Liver (tissue), 9 donors: Measurements from ENCODE around the gene TPRKB. TPM values are rescaled to one million over a fixed set of nuclear protein-coding genes. Genes with fewer than 3 reads are reported as not detected.
"Not testable (repeated sequence)": the region's sequence is repeated elsewhere in the genome, so short reads cannot be mapped to it uniquely, and the experiment has no call there.

Experiments
- DNase-seq: peaks from one replicate; pipeline ENCODE4 v3.0.0-alpha.2; 2017; ENCODE audit warnings: low spot score
- H3K27ac ChIP-seq, 2 donors: one replicate each; pipeline ENCODE4 v1.7.0; 2013; ENCODE audit warnings: inconsistent platforms in 2 of 2, low read length in 2 of 2, control low read depth in 1 of 2, low read depth in 1 of 2, mild to moderate bottlenecking in 1 of 2
- H3K27me3 ChIP-seq, 4 donors: one replicate each; pipeline versions ENCODE4 v1.6.1 to v1.7.0; 2013; ENCODE audit warnings: low read length in 3 of 4, inconsistent platforms in 1 of 4, mild to moderate bottlenecking in 1 of 4, moderate library complexity in 1 of 4; ENCODE audit not compliant: control insufficient read depth in 4 of 4, insufficient read depth in 4 of 4
- H3K36me3 ChIP-seq, 4 donors: one replicate each; pipeline versions ENCODE4 v1.6.1 to v1.7.0; 2013; ENCODE audit warnings: low read length in 3 of 4, mild to moderate bottlenecking in 3 of 4, low read depth in 1 of 4, moderate library complexity in 1 of 4; ENCODE audit not compliant: control insufficient read depth in 4 of 4, insufficient read depth in 3 of 4
- H3K4me1 ChIP-seq, 4 donors: one replicate each; pipeline versions ENCODE4 v1.6.1 to v1.7.0; 2013; ENCODE audit warnings: low read length in 3 of 4, mild to moderate bottlenecking in 3 of 4, moderate library complexity in 1 of 4; ENCODE audit not compliant: control insufficient read depth in 4 of 4, insufficient read depth in 4 of 4
- H3K4me3 ChIP-seq, 3 donors: one replicate each; pipeline versions ENCODE4 v1.6.1 to v1.7.0; 2013; ENCODE audit warnings: low read length in 3 of 3, control low read depth in 1 of 3, low read depth in 1 of 3, mild to moderate bottlenecking in 1 of 3
- H3K9ac ChIP-seq, 2 donors: one replicate each; pipeline ENCODE4 v1.7.0; 2013; ENCODE audit warnings: low read length in 2 of 2, mild to moderate bottlenecking in 2 of 2, moderate library complexity in 2 of 2, control low read depth in 1 of 2, low read depth in 1 of 2
- H3K9me3 ChIP-seq, 4 donors: one replicate each; pipeline versions ENCODE4 v1.6.1 to v1.7.0; 2013; ENCODE audit warnings: low read length in 3 of 4; ENCODE audit not compliant: control insufficient read depth in 4 of 4
- RAD21 ChIP-seq, 2 donors: IDR thresholded peaks; 2 replicates each; pipeline ENCODE4 v1.6.1; 2016; ENCODE audit warnings: antibody characterized with exemption in 2 of 2, mild to moderate bottlenecking in 2 of 2
- WGBS: extraction: QIAGEN DNeasy Blood & Tissue Kit; methylation state at CpG from one replicate; pipeline ENCODE4 v1.1.7; 2013; 5-methylcytosine and 5-hydroxymethylcytosine counted together
- polyA plus RNA-seq, 2 donors: library from polyadenylated mRNA; stranded (reverse) in 1 of 2; unstranded in 1 of 2; fragments of 200-250 nt in 1 of 2; fragments of >200 nt in 1 of 2; fragmentation: Nextera tagmentation in 1 of 2; extraction: Ambion mirVana in 1 of 2; gene quantifications; one replicate each; pipeline versions ENCODE4 v1.2.1 to v1.2.3, GENCODE V29; 2013 to 2015
- total RNA-seq, 2 donors: library from RNA; depleted of rRNA; stranded (reverse); fragments of >200 nt; gene quantifications; one replicate each; pipeline ENCODE4 v1.2.3, GENCODE V29; 2014
- TF ChIP-seq, protein P1 (sequence below): fragments of 150-350 bp; IDR thresholded peaks from 2 replicates; pipeline ENCODE4 v1.5.1; 2017; ENCODE audit warnings: improper control_type of control experiment, low read depth, low read length; ENCODE audit not compliant: missing input control
- donor health status: healthy.
- donor health status: healthy.
- donor health status: healthy.
- donor health status: healthy.
- donor health status: healthy.

TPRKB gene
- total and polyA plus RNA-seq, 4 donors, result 16.2 to 27.7 (median 17.0) TPM

DNA sequence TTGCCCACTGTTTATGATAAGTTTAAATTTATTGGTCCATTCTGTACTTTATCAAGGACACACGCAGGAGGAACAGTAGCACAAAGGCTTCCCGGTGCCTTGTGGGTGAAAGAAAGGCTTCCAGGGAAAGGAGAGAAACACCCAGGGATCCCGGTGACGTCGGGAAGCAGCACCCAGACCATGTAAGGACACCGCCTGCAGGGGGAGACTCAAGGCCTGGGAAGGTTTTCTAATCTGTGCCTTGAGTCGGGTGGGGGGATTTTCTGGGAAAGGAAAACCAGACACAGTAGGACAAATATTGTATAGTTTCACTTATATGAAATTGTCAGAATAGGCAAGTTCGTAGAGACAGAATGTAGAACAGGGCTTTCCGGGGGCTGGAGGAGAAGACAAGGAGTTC, 52.2 kb downstream of the TPRKB start:
- TF ChIP-seq RAD21 (IDR thresholded peaks at IDR 0.05), result peak; percentile 8 to 46
- H3K27ac ChIP-seq, H3K36me3 ChIP-seq, DNase-seq, H3K9me3 ChIP-seq, H3K4me3 ChIP-seq, H3K9ac ChIP-seq, H3K27me3 ChIP-seq: not testable (repeated sequence)
- 61% methylated on average over 9 of the region's 9 CpGs for WGBS
- H3K4me1 ChIP-seq, result peaks cover 2 to 11% (median 7%) of the 10 kb centered on the region in 4 donors

GRCh38 chr2:73684325-73684724, 52.8 kb downstream of the TPRKB start:
- WGBS, result 83% methylated on average over 1 of the region's 1 CpG
- not testable (repeated sequence) for H3K9ac ChIP-seq, H3K9me3 ChIP-seq

GRCh38 chr2:73679951-73680571, 57.1 kb downstream of the TPRKB start:
- H3K36me3 ChIP-seq, H3K27ac ChIP-seq, H3K4me1 ChIP-seq, H3K9ac ChIP-seq, H3K4me3 ChIP-seq, H3K27me3 ChIP-seq, H3K9me3 ChIP-seq: not testable (repeated sequence)
- peak; percentile 80 to 84 for TF ChIP-seq RAD21 (IDR thresholded peaks at IDR 0.05)
- TF ChIP-seq, protein P1, sequence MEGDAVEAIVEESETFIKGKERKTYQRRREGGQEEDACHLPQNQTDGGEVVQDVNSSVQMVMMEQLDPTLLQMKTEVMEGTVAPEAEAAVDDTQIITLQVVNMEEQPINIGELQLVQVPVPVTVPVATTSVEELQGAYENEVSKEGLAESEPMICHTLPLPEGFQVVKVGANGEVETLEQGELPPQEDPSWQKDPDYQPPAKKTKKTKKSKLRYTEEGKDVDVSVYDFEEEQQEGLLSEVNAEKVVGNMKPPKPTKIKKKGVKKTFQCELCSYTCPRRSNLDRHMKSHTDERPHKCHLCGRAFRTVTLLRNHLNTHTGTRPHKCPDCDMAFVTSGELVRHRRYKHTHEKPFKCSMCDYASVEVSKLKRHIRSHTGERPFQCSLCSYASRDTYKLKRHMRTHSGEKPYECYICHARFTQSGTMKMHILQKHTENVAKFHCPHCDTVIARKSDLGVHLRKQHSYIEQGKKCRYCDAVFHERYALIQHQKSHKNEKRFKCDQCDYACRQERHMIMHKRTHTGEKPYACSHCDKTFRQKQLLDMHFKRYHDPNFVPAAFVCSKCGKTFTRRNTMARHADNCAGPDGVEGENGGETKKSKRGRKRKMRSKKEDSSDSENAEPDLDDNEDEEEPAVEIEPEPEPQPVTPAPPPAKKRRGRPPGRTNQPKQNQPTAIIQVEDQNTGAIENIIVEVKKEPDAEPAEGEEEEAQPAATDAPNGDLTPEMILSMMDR, result peak; percentile 54
- WGBS, result 27% methylated on average over 5 of the region's 5 CpGs
- DNase-seq, result peak; percentile 43

More at GRCh38 chr2:73684325-73684724, 52.8 kb downstream of the TPRKB start:
- not testable (repeated sequence) for H3K4me3 ChIP-seq, H3K27me3 ChIP-seq, H3K36me3 ChIP-seq, DNase-seq, H3K27ac ChIP-seq
- H3K4me1 ChIP-seq, result peaks cover 2 to 11% (median 7%) of the 10 kb centered on the region in 4 donors

Other genes with a start within 250 kb of the TPRKB start
- 10 to 100 TPM; 10.7 to 27.6 TPM for gene NAT8, start 94.9 kb downstream of the TPRKB start, total RNA-seq
- 10 to 100 TPM in 1 of 2 donors, 1 to 10 TPM in 1; 8.3 to 67.5 TPM for gene NAT8, start 94.9 kb downstream of the TPRKB start, polyA plus RNA-seq
- gene DUSP11, start 42.8 kb upstream of the TPRKB start, total RNA-seq, result 10 to 100 TPM in 1 of 2 donors, 1 to 10 TPM in 1; 10.0 to 10.7 TPM
- 1 to 10 TPM; 6.7 to 8.5 TPM for gene DUSP11, start 42.8 kb upstream of the TPRKB start, polyA plus RNA-seq
- not detected for gene C2orf78, start 46.8 kb upstream of the TPRKB start, total RNA-seq
- under 1 TPM in 1 of 2 donors, not detected in 1; 0.02 TPM for gene C2orf78, start 46.8 kb upstream of the TPRKB start, polyA plus RNA-seq
- gene STAMBP, start 91.6 kb upstream of the TPRKB start, total RNA-seq, result 10 to 100 TPM; 10.2 to 13.1 TPM
- 10 to 100 TPM; 18.6 to 27.1 TPM for gene STAMBP, start 91.6 kb upstream of the TPRKB start, polyA plus RNA-seq
- 1 to 10 TPM in 1 of 2 donors, under 1 TPM in 1; 0.89 to 7.7 TPM for gene ACTG2, start 155.7 kb upstream of the TPRKB start, total RNA-seq
- gene ACTG2, start 155.7 kb upstream of the TPRKB start, polyA plus RNA-seq, result 1 to 10 TPM in 1 of 2 donors, under 1 TPM in 1; 0.46 to 9.0 TPM
- 10 to 100 TPM; 19.6 to 24.4 TPM for gene DGUOK, start 189.5 kb upstream of the TPRKB start, total RNA-seq
- gene DGUOK, start 189.5 kb upstream of the TPRKB start, polyA plus RNA-seq, result 10 to 100 TPM; 32.2 to 49.7 TPM
- gene TET3, start 247.6 kb upstream of the TPRKB start, total RNA-seq, result 10 to 100 TPM in 1 of 2 donors, 1 to 10 TPM in 1; 5.0 to 16.2 TPM
- gene TET3, start 247.6 kb upstream of the TPRKB start, polyA plus RNA-seq, result 1 to 10 TPM in 1 of 2 donors, under 1 TPM in 1; 0.89 to 1.5 TPM